Neural progenitor cell (in vitro differentiated cells): Measurements from ENCODE around the gene ODC1. TPM values are rescaled to one million over a fixed set of nuclear protein-coding genes. Genes with fewer than 3 reads are reported as not detected.

Experiments
- DNase-seq: peaks from one replicate; pipeline ENCODE4 v3.0.0-alpha.2; 2016; ENCODE audit warnings: low spot score
- H2AFZ ChIP-seq: fragments of 200-600 bp; sonication (generic); replicated peaks from 2 replicates; pipeline ENCODE4 v1.6.1; 2016; ENCODE audit warnings: antibody characterized with exemption
- H3F3A ChIP-seq: fragments of 200-600 bp; sonication (generic); 2 replicates; pipeline ENCODE4 v1.6.1; 2016; ENCODE audit warnings: antibody characterized with exemption, low read depth
- H3K27ac ChIP-seq: fragments of 200-600 bp; sonication (generic); 2 replicates; pipeline ENCODE4 v1.5.1; 2016; ENCODE audit warnings: mild to moderate bottlenecking
- H3K27me3 ChIP-seq: fragments of 200-600 bp; sonication (generic); 2 replicates; pipeline ENCODE4 v1.6.1; 2016; ENCODE audit warnings: mild to moderate bottlenecking, moderate library complexity
- H3K36me3 ChIP-seq: fragments of 200-600 bp; sonication (generic); 2 replicates; pipeline ENCODE4 v1.5.1; 2016
- H3K4me1 ChIP-seq: fragments of 200-600 bp; sonication (generic); 2 replicates; pipeline ENCODE4 v1.6.1; 2016; ENCODE audit warnings: mixed run types
- H3K4me2 ChIP-seq: fragments of 200-600 bp; sonication (generic); 2 replicates; pipeline ENCODE4 v1.6.1; 2016
- H3K4me3 ChIP-seq: fragments of 200-600 bp; sonication (generic); 2 replicates; pipeline ENCODE4 v1.5.1; 2016
- H3K79me2 ChIP-seq: fragments of 200-600 bp; sonication (generic); 2 replicates; pipeline ENCODE4 v1.6.1; 2016; ENCODE audit warnings: low read depth
- H3K9ac ChIP-seq: fragments of 200-600 bp; sonication (generic); 2 replicates; pipeline ENCODE4 v1.6.1; 2016
- H3K9me3 ChIP-seq: fragments of 200-600 bp; sonication (generic); 2 replicates; pipeline ENCODE4 v1.5.1; 2016; ENCODE audit warnings: low read depth
- H4K20me1 ChIP-seq: fragments of 200-600 bp; sonication (generic); 2 replicates; pipeline ENCODE4 v1.6.1; 2016; ENCODE audit warnings: low read depth
- H3K27ac Mint-ChIP-seq: 3 replicates; pipeline ENCODE4 v1.8.0; 2021; ENCODE audit warnings: mixed read lengths
- H3K27me3 Mint-ChIP-seq: 2 replicates; pipeline ENCODE4 v1.8.0; 2022; ENCODE audit warnings: low read depth, mild to moderate bottlenecking, inconsistent platforms, moderate library complexity, mixed read lengths; ENCODE audit not compliant: insufficient read depth
- H3K36me3 Mint-ChIP-seq: 3 replicates; pipeline ENCODE4 v1.8.0; 2021; ENCODE audit warnings: mixed read lengths
- H3K4me1 Mint-ChIP-seq: 3 replicates; pipeline ENCODE4 v1.8.0; 2021; ENCODE audit warnings: mixed read lengths
- H3K4me3 Mint-ChIP-seq: 3 replicates; pipeline ENCODE4 v1.8.0; 2021; ENCODE audit warnings: mild to moderate bottlenecking, moderate library complexity, mixed read lengths
- H3K9me3 Mint-ChIP-seq: 3 replicates; pipeline ENCODE4 v1.8.0; 2020; ENCODE audit warnings: mixed read lengths
- EZH2 ChIP-seq: fragments of 200-600 bp; sonication (generic); IDR thresholded peaks from 2 replicates; pipeline ENCODE4 v1.6.1; 2017; ENCODE audit warnings: antibody characterized with exemption, mild to moderate bottlenecking, moderate library complexity
- EZH2phosphoT487 ChIP-seq: fragments of 200-600 bp; sonication (generic); IDR thresholded peaks from 2 replicates; pipeline ENCODE4 v1.6.1; 2017; ENCODE audit warnings: antibody characterized with exemption
- total RNA-seq: library from RNA; depleted of rRNA; stranded (reverse); fragments of >200 nt; gene quantifications from 2 replicates; pipeline ENCODE4 v1.2.3, GENCODE V29; 2015; ENCODE audit warnings: low replicate concordance
- TF ChIP-seq, protein P1 (sequence below): fragments of 200-600 bp; sonication (generic); IDR thresholded peaks from 2 replicates; pipeline ENCODE4 v1.5.1; 2017; ENCODE audit warnings: antibody characterized with exemption, mild to moderate bottlenecking

The ODC1 gene
- total RNA-seq, 1 donor from 2014 or later: 437 TPM

DNA sequence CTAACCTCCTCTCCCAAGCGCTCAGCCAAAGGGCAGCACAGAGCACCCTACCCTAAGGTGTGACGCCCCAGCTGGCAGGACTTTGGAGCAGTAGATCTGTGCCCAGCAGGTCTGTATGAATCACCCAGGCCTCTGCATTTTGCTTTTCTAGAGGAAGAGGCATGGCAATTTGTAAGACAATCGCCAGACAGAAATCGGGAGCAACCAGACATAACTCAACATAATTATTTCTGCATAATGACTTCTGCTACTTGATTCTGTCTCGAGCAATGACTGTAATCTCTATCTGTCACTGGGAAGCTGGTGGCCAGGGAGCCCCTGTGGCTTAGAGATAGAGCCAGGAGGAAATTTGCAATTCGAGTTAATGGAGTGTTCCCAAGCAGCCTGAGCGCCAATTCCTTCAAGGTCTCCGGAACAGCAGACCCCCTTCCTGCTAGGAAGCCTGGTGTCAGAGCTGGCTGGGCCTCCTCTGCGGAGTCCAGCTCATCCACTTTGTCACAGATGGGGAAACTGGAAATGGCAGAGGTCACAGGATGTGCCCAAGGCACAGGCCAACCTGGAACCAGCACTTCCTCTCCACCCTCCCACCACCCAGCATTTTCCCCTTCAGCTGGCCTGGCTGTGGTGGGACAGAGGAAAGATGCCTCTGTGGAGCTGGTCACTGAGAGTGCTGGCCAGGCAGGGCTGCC lies 55.0 kb downstream of the ODC1 start:
- Histone ChIP-seq H3K36me3 (no peaks in the 10 kb centered on the region), H3K4me3 (no peak overlapping the region), H4K20me1 (no peaks in the 10 kb centered on the region), H3K79me2 (no peaks in the 10 kb centered on the region), H3K4me1 (no peaks in the 10 kb centered on the region), H2AFZ (no peak overlapping the region), H3K27ac (no peak overlapping the region), H3K9me3 (no peaks in the 10 kb centered on the region), H3K4me2 (no peak overlapping the region), H3K9ac (no peak overlapping the region), H3F3A (no peaks in the 10 kb centered on the region), H3K27me3 (no peaks in the 10 kb centered on the region)
- no peak for DNase-seq
- no peak overlapping the region for H3K4me3 Mint-ChIP-seq
- H3K4me1 Mint-ChIP-seq: peaks cover 21% of the 10 kb centered on the region
- H3K36me3 Mint-ChIP-seq: no peaks in the 10 kb centered on the region
- H3K27me3 Mint-ChIP-seq: peaks cover 12% of the 10 kb centered on the region
- no peak overlapping the region for H3K27ac Mint-ChIP-seq
- H3K9me3 Mint-ChIP-seq: no peaks in the 10 kb centered on the region
- no peak for TF ChIP-seq EZH2phosphoT487
- no peak for TF ChIP-seq EZH2
- TF ChIP-seq, protein P1, sequence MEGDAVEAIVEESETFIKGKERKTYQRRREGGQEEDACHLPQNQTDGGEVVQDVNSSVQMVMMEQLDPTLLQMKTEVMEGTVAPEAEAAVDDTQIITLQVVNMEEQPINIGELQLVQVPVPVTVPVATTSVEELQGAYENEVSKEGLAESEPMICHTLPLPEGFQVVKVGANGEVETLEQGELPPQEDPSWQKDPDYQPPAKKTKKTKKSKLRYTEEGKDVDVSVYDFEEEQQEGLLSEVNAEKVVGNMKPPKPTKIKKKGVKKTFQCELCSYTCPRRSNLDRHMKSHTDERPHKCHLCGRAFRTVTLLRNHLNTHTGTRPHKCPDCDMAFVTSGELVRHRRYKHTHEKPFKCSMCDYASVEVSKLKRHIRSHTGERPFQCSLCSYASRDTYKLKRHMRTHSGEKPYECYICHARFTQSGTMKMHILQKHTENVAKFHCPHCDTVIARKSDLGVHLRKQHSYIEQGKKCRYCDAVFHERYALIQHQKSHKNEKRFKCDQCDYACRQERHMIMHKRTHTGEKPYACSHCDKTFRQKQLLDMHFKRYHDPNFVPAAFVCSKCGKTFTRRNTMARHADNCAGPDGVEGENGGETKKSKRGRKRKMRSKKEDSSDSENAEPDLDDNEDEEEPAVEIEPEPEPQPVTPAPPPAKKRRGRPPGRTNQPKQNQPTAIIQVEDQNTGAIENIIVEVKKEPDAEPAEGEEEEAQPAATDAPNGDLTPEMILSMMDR: no peak

DNA sequence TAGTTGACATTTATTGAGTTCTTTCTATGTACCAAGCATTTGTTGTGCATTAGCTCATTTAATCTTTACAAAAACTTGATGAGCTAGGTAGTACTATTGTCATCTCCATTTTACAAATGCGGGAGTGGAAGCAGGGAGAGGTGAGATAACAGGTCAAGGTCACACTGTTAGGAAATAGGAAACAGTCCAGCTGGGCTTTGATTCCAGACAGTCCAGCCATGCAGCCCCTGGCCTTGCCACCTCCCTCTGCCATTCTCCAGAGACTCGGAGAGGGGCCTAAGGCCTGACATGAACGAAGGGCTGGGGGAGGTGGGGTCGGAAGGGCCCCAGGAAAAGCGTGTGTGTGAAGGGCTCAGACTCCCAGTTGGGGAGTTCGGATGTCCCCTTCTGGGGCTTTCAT lies 55.6 kb downstream of the ODC1 start:
- no peak overlapping the region for H3K4me2 ChIP-seq
- no peak overlapping the region for H3K27ac ChIP-seq
- no peak for DNase-seq
- Mint-ChIP-seq H3K36me3 (no peaks in the 10 kb centered on the region), H3K27me3 (peaks cover 12% of the 10 kb centered on the region), H3K27ac (no peak overlapping the region), H3K4me1 (peaks cover 21% of the 10 kb centered on the region), H3K4me3 (no peak overlapping the region), H3K9me3 (no peaks in the 10 kb centered on the region)
- no peak for TF ChIP-seq EZH2
- no peaks in the 10 kb centered on the region for H3K9me3 ChIP-seq
- H3K27me3 ChIP-seq: no peaks in the 10 kb centered on the region
- H3K4me3 ChIP-seq: no peak overlapping the region
- H3F3A ChIP-seq: no peaks in the 10 kb centered on the region
- H3K4me1 ChIP-seq: no peaks in the 10 kb centered on the region
- H4K20me1 ChIP-seq: no peaks in the 10 kb centered on the region
- no peaks in the 10 kb centered on the region for H3K36me3 ChIP-seq
- no peak overlapping the region for H3K9ac ChIP-seq
- H3K79me2 ChIP-seq: no peaks in the 10 kb centered on the region
- H2AFZ ChIP-seq: no peak overlapping the region

DNA sequence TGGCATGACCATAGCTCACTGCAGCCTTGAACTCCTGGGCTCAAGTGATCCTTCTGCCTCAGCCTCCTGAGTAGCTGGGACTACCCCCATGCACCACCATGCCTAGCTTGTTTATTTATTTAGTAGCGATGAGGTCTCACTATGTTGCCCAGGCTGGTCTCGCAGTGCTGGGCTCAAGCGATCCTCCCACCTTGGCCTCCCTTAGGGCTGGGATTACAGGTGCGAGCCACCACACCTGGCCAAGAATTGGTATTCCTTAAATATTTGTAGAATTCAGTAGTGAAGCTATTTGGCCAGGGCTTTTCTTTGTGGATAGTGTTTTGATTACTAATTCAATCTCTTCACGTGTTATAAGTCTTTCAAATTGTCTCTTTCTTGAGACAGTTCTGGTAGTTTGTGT lies 56.0 kb downstream of the ODC1 start:
- H3K27ac ChIP-seq: no peak overlapping the region
- no peaks in the 10 kb centered on the region for H3K36me3 Mint-ChIP-seq

DNA sequence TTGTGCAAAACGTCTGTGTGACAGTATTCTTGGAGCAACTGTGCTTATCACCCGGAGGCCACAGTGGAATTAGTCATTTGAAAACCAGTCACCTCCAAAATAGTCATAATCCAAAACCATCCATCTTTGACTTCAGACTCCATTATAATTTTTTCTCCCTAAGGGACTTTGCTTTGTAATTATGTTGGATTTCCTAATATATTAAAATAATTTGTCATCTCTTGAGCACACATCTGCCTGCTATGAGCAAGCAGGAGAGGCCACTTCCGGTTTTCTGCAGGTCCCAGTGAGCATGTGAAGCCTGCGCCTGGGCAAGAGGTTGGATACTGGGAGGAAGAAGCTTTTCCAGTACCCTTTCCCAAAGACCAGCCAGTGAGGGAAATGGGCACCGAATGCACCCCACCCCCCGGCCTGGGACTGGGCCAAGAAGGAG lies 57.7 kb downstream of the ODC1 start:
- Histone ChIP-seq H3K4me1 (peaks cover 3% of the 10 kb centered on the region), H3K27me3 (no peaks in the 10 kb centered on the region), H3K9ac (no peak overlapping the region), H3K27ac (no peak overlapping the region), H3K9me3 (no peaks in the 10 kb centered on the region), H2AFZ (no peak overlapping the region), H4K20me1 (no peaks in the 10 kb centered on the region), H3K79me2 (no peaks in the 10 kb centered on the region), H3K36me3 (no peaks in the 10 kb centered on the region), H3K4me2 (no peak overlapping the region), H3F3A (no peaks in the 10 kb centered on the region), H3K4me3 (no peak overlapping the region)
- Mint-ChIP-seq H3K4me1 (peaks cover 29% of the 10 kb centered on the region), H3K27me3 (peaks cover 9% of the 10 kb centered on the region), H3K9me3 (no peaks in the 10 kb centered on the region), H3K36me3 (no peaks in the 10 kb centered on the region), H3K4me3 (no peak overlapping the region), H3K27ac (no peak overlapping the region)
- DNase-seq: no peak
- TF ChIP-seq, protein P1: no peak
- TF ChIP-seq EZH2phosphoT487 (no peak), EZH2 (no peak)

More for the DNA sequence above, 56.0 kb downstream of the ODC1 start:
- H3K9me3 ChIP-seq: no peaks in the 10 kb centered on the region
- no peaks in the 10 kb centered on the region for H3K79me2 ChIP-seq
- DNase-seq: no peak
- H3K4me2 ChIP-seq: no peak overlapping the region
- no peak overlapping the region for H3K4me3 Mint-ChIP-seq
- no peak overlapping the region for H3K4me3 ChIP-seq
- H3K9me3 Mint-ChIP-seq: no peaks in the 10 kb centered on the region
- H2AFZ ChIP-seq: no peak overlapping the region
- no peaks in the 10 kb centered on the region for H3K36me3 ChIP-seq
- TF ChIP-seq, protein P1: no peak
- no peak for TF ChIP-seq EZH2
- H3K4me1 Mint-ChIP-seq: peaks cover 24% of the 10 kb centered on the region
- no peaks in the 10 kb centered on the region for H4K20me1 ChIP-seq
- H3F3A ChIP-seq: no peaks in the 10 kb centered on the region
- peaks cover 12% of the 10 kb centered on the region for H3K27me3 Mint-ChIP-seq
- H3K4me1 ChIP-seq: no peaks in the 10 kb centered on the region
- no peak overlapping the region for H3K9ac ChIP-seq
- no peaks in the 10 kb centered on the region for H3K27me3 ChIP-seq
- no peak overlapping the region for H3K27ac Mint-ChIP-seq
